ENCODE results near the gene MAD1L1. TPM values are rescaled to one million over a fixed set of nuclear protein-coding genes. Genes with fewer than 3 reads are reported as not detected.

The MAD1L1 gene
- total RNA-seq, 1 donor from 2014 or later, result 32.7 TPM

DNA sequence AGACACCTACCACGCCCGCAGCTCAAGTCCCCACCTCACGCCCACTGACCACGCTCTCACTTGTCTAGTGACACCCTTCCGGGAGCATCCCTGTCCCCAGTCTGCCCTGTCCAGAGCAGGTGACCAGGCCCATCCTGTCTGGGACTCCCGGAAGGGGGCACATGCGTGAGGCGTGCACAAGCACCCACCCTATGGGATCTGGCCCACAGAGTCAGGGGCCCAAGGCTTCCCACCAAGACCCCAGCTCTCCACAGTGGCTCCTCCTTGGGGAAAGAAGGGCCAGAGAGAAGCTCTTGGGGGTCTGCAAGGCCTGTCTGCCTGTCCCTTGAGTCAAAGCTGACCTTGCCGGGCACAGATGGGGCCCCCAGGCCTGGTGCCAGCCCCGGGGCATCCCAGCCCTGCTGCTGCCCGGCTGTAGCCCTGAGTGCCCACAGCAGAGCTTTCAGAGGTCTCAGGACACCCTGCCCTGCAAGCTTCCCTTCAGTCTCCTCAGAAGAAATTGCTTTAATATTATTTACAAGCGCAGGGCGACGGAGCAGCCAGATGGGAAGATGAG, 367.7 kb downstream of the MAD1L1 start:
- no peak overlapping the region for H3K4me3 Mint-ChIP-seq (ENCODE audit: unreplicated experiment)
- no peaks in the 10 kb centered on the region for H3K9me3 Mint-ChIP-seq (ENCODE audit: unreplicated experiment)
- TF ChIP-seq, protein P1, sequence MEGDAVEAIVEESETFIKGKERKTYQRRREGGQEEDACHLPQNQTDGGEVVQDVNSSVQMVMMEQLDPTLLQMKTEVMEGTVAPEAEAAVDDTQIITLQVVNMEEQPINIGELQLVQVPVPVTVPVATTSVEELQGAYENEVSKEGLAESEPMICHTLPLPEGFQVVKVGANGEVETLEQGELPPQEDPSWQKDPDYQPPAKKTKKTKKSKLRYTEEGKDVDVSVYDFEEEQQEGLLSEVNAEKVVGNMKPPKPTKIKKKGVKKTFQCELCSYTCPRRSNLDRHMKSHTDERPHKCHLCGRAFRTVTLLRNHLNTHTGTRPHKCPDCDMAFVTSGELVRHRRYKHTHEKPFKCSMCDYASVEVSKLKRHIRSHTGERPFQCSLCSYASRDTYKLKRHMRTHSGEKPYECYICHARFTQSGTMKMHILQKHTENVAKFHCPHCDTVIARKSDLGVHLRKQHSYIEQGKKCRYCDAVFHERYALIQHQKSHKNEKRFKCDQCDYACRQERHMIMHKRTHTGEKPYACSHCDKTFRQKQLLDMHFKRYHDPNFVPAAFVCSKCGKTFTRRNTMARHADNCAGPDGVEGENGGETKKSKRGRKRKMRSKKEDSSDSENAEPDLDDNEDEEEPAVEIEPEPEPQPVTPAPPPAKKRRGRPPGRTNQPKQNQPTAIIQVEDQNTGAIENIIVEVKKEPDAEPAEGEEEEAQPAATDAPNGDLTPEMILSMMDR (IDR thresholded peaks at IDR 0.05), result no peak
- no peak overlapping the region for H3K27ac Mint-ChIP-seq (ENCODE audit: unreplicated experiment)
- H3K27me3 Mint-ChIP-seq (ENCODE audit: unreplicated experiment), result no peaks in the 10 kb centered on the region
- DNase-seq (ENCODE audit: extremely low spot score, unreplicated experiment), result no peak
- no peaks in the 10 kb centered on the region for H3K4me1 Mint-ChIP-seq (ENCODE audit: unreplicated experiment)
- H3K36me3 Mint-ChIP-seq (ENCODE audit: unreplicated experiment), result no peaks in the 10 kb centered on the region

DNA sequence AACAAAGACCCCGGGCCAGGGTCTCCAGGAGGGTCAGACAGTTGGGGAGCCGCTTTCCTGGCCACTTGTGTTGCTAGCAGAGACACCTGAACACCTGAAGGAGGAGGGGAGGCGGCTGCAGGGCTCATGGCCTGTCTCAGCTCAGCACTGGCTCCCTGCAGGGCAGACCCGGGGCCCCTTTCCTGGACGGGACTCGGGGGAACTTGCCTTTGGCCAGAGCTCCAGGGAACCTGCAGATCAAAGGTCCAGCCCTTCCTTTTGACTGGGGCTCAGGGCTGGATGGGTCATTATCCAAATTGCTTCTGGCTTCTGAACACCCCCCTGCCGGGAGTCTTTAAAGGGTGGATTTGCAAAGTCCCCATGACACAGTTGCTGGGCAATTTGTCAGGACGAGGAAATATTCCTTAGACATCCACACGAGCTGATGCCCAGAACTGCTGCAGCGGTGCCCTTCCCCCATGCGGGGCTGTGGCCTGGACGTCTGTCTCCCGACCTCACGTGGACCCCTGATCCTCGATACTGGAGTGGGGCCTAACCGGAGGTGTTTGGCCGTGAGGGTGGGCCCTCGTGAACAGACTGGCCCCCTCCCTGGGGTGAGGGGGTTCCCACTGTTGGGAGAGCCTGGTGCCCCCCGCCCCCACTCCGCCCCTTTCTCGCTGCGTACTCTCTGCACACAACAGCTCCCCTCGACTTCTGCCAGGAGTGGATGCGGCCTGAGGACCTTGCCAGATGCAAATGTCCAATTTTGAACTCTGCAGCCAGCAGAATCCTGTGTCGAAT, 368.4 kb downstream of the MAD1L1 start:
- H3K27me3 Mint-ChIP-seq (ENCODE audit: unreplicated experiment), result no peaks in the 10 kb centered on the region
- H3K4me1 Mint-ChIP-seq (ENCODE audit: unreplicated experiment), result no peaks in the 10 kb centered on the region
- no peaks in the 10 kb centered on the region for H3K36me3 Mint-ChIP-seq (ENCODE audit: unreplicated experiment)
- no peaks in the 10 kb centered on the region for H3K9me3 Mint-ChIP-seq (ENCODE audit: unreplicated experiment)
- DNase-seq (ENCODE audit: extremely low spot score, unreplicated experiment), result no peak
- TF ChIP-seq, protein P1 (IDR thresholded peaks at IDR 0.05), result no peak
- no peak overlapping the region for H3K4me3 Mint-ChIP-seq (ENCODE audit: unreplicated experiment)
- H3K27ac Mint-ChIP-seq (ENCODE audit: unreplicated experiment), result no peak overlapping the region

GRCh38 chr7:1863091-1863900, 369.4 kb downstream of the MAD1L1 start:
- Mint-ChIP-seq H3K9me3 (ENCODE audit: unreplicated experiment) (no peaks in the 10 kb centered on the region), H3K36me3 (ENCODE audit: unreplicated experiment) (no peaks in the 10 kb centered on the region), H3K4me1 (ENCODE audit: unreplicated experiment) (no peaks in the 10 kb centered on the region), H3K4me3 (ENCODE audit: unreplicated experiment) (no peak overlapping the region), H3K27me3 (ENCODE audit: unreplicated experiment) (no peaks in the 10 kb centered on the region), H3K27ac (ENCODE audit: unreplicated experiment) (no peak overlapping the region)
- TF ChIP-seq, protein P1 (IDR thresholded peaks at IDR 0.05), result no peak
- no peak for DNase-seq (ENCODE audit: extremely low spot score, unreplicated experiment)

GRCh38 chr7:1862560-1862959, 370.2 kb downstream of the MAD1L1 start:
- Mint-ChIP-seq H3K36me3 (ENCODE audit: unreplicated experiment) (no peaks in the 10 kb centered on the region), H3K27ac (ENCODE audit: unreplicated experiment) (no peak overlapping the region), H3K27me3 (ENCODE audit: unreplicated experiment) (no peaks in the 10 kb centered on the region), H3K4me3 (ENCODE audit: unreplicated experiment) (no peak overlapping the region), H3K9me3 (ENCODE audit: unreplicated experiment) (no peaks in the 10 kb centered on the region), H3K4me1 (ENCODE audit: unreplicated experiment) (no peaks in the 10 kb centered on the region)
- no peak for DNase-seq (ENCODE audit: extremely low spot score, unreplicated experiment)
- TF ChIP-seq, protein P1 (IDR thresholded peaks at IDR 0.05), result no peak

Data from osteocyte (in vitro differentiated cells).